Activated CD8-positive, alpha-beta memory T cell treated with anti-CD3 and anti-CD28 coated beads for 4 hours (primary cell): Measurements from ENCODE around the gene TSPAN7.

Experiments used
- DNase-seq, 2 donors: peaks; one replicate each; pipeline ENCODE4 v3.0.0-alpha.2; 2020; ENCODE audit warnings: low read depth in 2 of 2

Gene TSPAN7, protein sequence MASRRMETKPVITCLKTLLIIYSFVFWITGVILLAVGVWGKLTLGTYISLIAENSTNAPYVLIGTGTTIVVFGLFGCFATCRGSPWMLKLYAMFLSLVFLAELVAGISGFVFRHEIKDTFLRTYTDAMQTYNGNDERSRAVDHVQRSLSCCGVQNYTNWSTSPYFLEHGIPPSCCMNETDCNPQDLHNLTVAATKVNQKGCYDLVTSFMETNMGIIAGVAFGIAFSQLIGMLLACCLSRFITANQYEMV

DNA sequence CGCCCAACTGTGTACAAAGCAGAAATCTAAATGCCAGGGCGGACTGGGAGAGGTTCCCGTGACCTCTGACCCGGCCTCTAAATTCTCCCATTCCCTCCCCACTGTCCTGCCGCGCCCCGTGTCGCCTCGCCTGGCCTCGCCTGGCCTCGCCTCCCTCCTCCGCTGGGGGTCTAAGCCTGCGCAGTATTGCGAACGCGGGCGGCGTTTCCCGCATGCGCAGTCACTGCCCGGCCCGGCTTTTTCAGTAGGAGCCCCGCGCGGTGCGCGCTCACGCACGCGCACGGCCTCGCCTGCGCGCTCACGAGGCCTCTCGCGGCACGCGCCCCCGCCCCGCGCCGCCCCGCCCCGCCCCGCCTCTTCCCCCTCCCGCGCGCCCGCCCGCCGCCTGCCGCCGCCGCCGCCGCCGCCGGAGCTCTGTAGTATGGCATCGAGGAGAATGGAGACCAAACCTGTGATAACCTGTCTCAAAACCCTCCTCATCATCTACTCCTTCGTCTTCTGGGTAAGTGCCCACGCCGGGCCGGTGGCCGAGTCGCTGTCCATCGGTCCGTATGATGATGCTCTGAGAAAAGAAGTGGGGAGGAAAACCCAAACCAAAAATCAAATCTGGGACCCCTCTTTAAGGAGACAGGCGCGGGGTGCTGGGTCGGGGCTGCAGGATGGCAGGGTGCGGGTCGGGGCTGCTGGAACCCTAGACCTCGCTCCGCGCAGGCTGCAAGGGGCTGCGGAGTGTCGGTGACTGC is at the start of gene TSPAN7:
Gene TSPAN7, plus strand, starts transcription at position 417 of the 743 bp plus-strand sequence. Its CDS starts 5 bp downstream, at position 422.
- DNase-seq, result peak; percentile 53 to 61

DNA sequence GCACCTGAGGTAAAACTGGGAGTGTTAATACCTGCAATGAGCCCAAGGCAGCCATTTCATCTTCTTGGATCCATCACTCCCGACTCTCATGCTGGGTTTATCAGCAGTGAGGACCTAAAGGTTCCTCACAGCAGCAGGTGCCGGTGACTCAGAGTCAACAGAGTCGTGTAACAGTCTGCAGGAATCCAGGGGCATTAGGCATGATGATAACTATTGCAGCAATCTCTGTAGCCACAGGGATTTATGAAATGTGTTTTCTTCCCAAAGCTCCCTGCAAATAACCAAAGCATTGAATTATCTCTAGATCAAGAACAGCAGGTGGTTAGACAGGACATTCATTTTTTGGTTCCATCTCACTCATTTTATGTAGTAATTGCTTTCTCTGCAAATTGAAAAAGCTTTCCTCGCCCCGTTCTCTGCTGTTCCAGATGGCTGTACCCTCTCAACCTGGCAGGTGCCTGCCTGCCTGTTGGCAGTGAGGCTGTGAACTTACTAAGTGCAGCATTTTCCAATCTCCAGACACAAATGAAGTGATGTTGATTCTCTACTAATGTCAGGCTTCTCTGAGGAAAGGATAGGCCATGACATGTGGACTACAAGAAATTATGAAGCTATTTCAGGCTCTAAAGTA is 48.1 kb upstream of the TSPAN7 start:
- no peak for DNase-seq

DNA sequence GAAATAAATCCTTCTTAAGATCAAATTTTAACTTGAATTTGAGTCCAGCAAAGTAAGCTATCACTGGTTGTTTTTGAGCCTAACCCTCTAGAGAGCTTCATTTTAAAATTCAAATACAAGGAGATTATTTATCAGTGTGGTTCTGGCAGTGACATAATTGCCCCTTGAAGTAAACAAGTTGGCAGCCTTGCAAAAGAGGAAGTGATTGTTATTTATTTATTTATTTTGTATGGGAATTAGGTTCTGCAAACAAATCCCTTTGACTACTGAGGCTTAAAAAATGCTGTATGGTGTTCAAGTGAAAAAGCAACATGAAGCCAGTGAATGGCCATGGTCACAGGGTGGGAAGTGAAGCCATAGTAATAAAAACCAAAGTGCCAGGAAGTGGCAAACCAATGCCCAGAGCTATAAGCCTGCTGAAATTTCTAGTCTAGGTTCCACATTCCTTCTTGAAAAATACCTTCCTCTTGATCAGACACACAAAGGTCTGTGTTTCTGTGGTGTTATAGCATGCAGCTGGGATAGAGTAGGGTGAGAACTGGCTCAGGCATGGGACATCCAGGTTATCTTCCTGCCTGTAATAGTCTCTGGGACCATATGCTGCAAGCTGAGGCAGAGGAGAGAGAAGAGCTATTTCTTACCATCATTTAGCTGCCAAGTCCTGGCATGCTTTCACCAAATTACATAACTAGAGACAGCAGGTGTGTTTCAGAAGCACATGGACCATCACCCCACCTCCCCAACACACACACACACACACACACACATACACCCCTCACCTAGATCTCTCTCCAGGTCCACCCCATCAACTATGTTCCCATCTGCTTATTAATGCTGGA is 47.1 kb upstream of the TSPAN7 start:
- no peak for DNase-seq

DNA sequence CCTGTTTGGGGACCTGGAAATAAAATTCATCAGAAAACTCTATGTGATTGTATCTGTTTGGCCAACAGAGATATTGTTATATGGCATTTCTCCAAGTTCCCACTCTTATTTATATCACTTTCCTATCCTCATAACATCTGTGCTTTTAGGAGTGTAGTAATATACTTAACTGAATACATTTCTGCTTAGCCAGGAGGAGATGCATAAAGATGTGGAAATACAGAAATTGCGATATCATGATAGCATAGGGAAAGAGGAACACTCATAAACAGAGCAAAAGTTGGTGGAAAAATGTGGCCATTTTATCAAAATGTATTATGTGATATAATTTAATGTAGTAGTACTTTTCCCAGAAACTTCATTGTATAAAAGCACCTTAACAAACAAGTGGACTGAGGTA is 46.1 kb upstream of the TSPAN7 start:
- DNase-seq, result no peak

DNA sequence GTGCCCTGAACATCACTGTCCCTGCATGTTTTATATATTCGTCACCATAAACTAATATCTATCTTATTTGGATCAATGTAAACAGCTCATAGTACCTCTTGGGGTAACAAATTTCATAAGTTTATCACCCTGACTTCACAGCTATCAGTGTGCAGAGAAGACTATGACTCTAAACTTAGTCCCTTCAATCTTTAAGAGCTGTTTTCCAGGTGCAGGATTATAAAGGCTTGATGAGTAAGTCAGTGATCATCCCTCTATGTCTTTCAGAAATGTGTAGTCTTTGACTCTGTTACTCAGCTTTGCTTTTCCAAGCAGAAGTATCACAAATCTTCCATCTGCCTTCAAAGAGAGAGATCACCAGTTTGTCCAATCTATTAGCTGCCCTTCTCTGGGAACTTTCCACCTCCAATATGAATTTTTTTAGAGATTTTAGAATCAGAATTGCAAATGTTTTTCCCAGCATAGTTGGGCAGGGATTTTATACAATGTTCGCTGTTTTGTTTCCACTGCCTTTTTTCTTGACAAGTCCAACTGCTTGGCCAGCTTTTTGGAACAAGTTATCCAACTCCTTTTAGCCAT is 45.1 kb upstream of the TSPAN7 start:
- no peak for DNase-seq

DNA sequence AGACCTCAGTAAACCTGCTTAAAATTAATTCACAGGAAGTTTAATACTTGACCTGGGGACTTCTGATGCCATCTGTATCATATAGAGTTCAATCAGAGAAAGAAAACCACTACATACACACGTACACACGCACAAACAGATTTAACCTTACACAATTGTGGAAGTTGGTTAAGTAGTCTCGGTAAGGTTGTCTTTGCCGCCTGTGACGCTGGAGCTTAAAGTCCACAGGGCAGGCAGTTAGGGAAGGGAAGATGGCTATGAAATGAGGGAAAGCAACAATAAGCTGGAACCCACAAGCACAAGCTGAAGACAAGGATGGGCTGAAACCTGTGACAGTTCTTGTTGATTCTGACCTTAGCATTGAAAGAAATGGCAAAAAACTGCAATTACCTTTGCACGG is 41.7 kb upstream of the TSPAN7 start:
- no peak for DNase-seq

DNA sequence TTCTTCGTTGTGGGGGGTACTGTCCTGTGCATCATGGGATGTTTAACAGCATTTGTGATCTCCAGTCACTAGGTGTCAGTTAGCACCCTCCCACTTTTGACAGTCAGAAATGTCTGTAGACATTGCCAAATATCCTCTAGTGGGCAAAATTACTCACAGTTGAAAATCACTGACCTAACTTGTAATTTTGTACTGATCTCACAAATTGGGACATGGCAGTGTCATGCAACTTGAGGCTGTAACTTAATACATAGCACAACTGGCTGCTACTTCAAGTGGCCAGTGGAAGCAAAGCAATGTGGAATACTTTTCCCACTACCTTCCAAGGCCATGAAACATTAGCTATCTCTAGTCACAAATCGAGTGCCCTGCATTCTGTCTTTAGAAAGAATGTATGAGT is 23.2 kb upstream of the TSPAN7 start:
- no peak for DNase-seq

DNA sequence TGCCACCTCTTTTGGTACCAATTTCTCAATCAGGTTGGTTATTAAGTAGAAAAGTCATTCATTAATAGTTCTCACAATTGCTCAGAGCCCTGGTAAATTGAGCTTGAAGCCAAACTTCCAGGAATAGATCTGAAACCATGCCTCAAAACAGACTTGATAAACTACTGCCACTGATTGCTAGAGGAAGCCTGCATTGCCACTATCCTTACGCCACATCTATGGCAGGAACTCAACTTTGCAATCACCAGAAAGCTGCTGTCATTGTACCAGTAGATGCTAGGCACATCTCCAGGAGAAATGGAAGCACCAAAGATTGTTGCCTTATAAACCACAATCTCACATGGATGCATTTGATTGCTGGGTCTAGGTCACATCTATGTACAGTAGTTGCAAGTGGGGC is 21.6 kb upstream of the TSPAN7 start:
- DNase-seq, result no peak

DNA sequence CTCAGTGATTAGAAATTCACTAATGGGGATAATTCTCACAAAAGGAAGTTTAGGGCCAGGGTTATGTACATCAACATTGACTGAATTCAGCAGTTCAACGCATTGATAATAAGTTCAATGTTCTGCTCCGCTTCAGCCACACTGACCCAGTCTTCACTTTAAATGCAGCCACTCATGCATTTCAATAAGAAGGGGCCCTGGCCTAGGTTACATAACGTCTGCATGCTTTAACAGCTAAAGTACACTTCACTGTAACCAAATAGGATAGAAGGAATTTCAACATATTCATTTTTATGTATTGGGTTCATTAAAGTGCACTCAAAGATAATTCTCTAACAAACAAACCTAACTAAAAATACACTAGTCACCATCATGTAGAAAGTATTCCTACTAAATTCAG is 12.8 kb upstream of the TSPAN7 start:
- DNase-seq, result no peak

DNA sequence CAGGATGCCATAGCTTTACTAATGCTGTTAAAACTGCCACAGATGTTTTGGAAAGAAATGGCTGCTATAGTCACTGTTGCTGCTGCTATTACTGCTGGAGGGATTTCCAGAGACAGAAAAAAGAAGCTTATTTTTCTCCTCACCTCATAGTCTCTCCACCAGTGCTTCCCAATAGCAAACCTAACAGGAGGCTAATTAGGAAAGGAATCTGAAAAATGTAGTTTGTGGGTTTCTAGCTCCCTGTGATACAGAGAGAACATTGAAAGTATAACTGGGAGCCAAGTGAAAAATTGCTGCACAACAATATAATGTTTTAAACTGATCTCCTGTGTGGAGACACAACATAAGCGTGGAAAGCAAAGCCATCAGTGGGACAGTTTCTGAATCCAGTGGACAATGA is 8.6 kb upstream of the TSPAN7 start:
- no peak for DNase-seq

DNA sequence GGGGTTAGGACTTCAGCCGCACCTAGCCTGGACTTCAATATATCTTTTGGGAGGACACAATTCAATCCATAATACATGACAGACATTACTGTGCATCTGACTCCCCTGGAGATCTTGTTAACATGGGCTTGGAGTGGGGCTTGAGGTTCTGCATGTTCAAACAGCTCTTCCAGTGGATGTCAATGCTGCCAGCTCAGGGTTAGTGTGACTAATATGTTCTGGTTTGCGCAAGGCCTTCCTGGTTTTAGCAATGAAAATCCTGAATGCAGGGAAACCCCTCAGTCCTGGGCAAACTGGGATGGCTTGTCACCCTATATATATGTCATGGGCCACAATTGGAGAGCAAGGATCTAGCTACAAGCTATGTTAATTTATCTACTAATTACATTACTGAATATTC is 2.7 kb upstream of the TSPAN7 start:
- DNase-seq, result no peak

DNA sequence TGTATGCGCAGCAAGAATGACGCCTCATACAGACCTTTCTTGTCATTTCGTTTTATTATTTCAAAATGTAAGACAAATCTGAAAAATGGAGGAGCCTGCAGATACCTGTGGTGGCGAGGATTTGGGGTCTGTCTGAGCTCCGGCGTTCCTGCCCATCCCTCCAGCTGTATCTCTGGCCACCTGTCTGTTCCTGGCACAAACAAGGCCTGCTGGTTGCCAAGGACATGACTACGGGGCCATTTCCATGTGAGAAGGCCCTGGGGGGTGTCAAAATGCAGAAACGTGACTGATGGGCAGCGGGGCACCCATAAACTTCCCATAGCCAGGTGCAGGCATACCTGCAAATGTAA is 591 bp upstream of the TSPAN7 start:
- no peak for DNase-seq

DNA sequence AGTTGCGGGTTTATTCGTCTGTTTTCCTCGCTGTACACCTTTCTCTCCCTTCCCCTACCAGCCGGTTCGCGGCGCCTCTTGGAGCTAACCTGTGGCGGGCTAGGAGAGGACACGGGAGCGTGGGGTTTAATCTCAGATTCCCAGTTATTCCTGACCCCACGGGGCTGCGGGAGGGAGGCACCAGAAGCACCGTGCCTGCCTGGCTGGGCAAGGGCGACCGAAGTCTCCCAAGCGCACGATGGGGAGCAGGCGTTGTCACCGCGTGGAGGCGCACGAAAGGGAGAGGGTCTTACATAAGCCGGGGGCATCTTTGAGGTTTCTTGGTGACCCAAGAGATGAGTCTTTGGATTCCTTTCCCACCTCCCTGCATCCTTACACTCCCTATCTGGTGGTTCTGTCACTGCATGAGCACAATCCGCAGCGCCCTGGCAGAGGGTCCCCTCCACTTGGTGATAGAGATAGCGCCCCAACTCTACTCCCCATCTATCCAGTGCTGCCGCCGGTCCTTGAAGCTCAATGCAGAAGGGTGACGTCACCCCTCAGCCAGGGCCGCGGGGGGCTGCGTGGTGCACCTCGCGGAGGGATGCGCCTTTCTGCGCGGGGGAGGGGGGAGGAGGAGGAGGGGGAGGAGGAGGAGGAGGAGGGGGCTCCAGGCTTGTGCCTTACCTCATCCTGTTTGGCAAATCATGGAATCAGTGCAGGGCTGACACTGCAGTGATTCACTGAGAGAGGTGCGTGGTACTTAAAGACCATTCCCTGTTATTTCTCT is 793 bp downstream of the TSPAN7 start:
- no peak for DNase-seq

DNA sequence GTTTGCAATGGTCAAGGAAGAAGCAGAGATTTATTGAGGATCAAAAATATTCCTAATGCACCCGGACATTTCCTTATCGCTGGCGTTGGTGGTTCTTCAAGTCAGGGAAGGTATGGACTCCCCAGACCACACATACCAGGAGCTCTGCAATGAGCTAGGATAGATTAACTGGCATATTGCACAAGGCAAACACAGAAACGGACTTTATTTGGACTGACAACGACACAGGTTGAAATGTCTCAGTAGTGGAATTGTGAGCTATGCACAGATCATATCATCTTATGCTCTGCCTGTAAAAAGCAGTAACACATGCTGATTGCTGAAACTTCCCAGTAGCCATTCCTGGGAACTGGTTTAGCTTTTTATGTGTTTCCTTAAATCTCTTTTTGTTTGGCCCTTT is 1.7 kb downstream of the TSPAN7 start:
- no peak for DNase-seq

DNA sequence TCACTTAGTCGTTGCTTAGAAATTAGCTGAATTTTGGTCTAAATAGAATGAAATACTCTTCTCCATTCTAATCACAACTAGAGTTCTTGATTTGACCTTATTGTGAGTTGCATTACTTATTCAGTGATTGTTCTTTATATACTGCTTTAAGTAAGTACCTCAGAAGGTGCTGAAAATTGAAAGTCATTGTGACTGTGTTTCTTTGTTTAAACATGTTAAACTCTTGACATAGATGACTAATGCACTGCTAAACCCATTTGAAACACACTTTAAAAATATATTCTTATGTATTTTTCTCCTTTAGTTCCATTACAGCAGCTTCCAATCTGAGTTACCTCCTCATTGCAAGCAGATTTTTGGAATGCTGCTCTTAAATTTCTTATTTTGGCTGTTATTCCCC is 9.1 kb downstream of the TSPAN7 start:
- no peak for DNase-seq

DNA sequence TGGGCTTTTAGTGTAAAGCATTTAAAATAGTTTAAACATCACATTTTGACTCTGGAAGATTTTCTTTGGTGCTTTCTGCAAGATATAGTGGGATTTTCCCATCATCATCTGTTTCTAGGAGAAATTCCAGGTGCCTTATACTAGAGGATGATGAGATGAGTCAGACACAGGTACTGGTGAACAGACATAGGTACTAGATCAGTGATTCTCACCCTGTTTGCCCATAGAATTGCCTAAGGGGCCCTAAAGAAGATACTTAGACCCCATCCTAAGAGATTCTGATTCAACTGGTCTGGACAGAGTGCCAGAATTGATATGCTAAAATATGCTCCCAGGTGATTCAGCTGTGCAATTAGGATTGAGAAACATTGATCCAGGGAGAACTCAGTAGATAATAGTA is 9.7 kb downstream of the TSPAN7 start:
- no peak for DNase-seq

DNA sequence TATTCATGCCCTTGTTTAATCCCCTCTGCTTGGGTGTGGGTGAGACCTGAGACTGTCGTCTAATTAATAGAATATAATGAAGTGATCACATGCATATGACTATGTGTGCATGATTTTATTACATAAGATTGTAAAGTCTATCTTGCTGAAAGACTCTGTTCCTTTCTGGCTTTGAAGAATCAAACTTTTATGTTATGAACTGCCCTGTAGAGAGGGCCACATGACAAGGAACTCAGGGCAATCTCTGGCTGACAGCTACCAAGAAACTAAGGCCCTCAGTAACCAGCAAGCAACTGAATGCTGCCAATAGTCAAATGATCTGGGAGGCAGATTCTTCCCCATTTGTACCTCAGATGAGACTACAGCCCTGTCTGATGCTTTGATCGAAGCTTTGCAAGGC is 13.5 kb downstream of the TSPAN7 start:
- no peak for DNase-seq

DNA sequence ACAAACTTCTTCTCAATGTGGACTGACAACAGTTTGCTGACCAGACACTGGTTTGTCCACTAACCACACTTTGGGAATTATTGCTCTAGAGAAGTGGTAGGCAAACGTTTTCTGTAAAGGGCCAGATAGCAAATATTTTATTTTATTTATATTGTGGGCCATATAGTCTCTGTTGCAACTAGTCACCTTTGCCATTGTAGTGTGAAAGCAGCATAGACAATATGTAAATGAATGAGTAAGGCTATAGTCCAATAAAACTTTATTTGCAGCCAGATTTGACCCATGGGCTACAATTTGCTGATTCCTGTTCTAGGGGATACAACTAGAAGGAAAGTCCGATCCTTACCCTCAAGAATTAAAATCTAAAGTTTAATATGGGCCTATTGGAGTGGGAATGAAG is 14.5 kb downstream of the TSPAN7 start:
- DNase-seq, result no peak

DNA sequence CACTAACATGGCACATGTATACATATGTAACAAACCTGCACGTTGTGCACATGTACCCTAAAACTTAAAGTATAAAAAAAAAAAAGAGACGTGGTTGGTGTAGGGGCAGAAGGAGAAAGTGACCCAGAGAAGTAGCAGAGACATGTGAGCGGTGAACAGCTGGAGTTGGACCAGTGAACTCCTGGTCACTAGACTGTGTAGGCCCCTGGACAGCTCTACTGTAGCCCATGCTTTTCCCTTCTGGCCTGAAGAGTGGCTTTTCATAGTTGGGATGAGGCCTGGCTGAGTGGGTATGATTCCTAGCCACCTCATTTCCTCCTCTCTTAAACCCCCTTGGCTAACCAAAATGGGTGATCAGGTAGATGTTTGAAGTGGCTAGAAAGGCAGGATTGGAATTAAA is 16.4 kb downstream of the TSPAN7 start:
- DNase-seq, result no peak

DNA sequence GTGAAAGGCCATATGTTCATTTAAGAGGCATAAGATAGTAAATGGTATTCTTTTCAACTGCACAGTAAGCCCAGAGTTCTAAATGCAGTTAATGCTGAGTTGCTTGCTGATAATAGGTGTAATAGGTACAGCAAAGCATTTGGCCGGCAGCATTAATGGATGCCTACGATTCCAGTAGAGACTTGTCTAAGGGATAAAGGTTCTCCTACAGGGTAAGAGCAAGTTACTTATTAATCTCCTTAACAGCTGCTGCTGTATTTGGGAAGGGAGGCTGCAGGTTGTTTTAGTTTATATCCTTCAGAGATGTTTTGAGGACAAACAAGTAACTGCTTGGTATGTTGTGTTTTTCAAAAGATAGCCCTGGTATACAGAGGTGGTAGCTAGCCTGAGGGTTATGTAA is 16.8 kb downstream of the TSPAN7 start:
- DNase-seq, result no peak

DNA sequence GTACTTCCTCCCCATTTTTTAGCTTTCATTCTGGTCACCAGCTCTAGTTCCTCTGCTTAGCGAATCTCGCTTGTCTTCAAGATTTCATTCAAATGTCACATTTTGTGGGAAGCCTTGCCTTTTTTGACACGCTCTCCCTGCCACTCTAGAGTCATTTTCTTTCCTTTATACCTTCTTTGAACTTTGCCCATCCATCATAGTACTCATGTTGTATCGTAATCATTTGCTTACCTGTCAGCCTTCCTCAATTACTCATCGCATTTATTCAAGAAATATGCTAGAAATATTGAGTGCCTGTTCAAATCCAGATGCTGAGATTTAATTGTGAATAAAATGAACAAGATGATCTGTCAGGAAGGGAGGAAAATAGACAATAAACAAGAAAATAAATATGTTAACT is 21.8 kb downstream of the TSPAN7 start:
- DNase-seq, result no peak
